Fibroblast of lung (primary cell): ENCODE data around the gene CIB1. TPM values are rescaled to one million over a fixed set of nuclear protein-coding genes. Genes with fewer than 3 reads are reported as not detected.

Experiments used
- DNase-seq, 2 donors: peaks; one replicate each; pipeline versions ENCODE4 v3.0.0 to v3.0.0-alpha.2; 2010; ENCODE audit warnings: low read depth in 2 of 2
- H2AFZ ChIP-seq: 2 replicates; pipeline ENCODE4 v1.5.1; 2012; ENCODE audit warnings: low read length, control low read depth, inconsistent platforms
- H3K27ac ChIP-seq: 2 replicates; pipeline ENCODE4 v1.5.1; 2011; ENCODE audit warnings: low read length, control low read depth; ENCODE audit not compliant: insufficient read depth
- H3K27me3 ChIP-seq: 2 replicates; pipeline ENCODE4 v1.5.1; 2011; ENCODE audit warnings: mild to moderate bottlenecking, low read length; ENCODE audit not compliant: control insufficient read depth, insufficient read depth
- H3K36me3 ChIP-seq: 2 replicates; pipeline ENCODE4 v1.5.1; 2011; ENCODE audit warnings: low read length; ENCODE audit not compliant: control insufficient read depth, insufficient read depth
- H3K4me1 ChIP-seq: 2 replicates; pipeline ENCODE4 v1.5.1; 2011; ENCODE audit warnings: low read length; ENCODE audit not compliant: control insufficient read depth, insufficient read depth; ENCODE audit errors: extremely low read depth
- H3K4me2 ChIP-seq: 2 replicates; pipeline ENCODE4 v1.5.1; 2011; ENCODE audit warnings: low read length, control low read depth; ENCODE audit not compliant: insufficient read depth; ENCODE audit errors: extremely low read depth
- H3K4me3 ChIP-seq, 4 experiments: fragments of 200-600 bp in 1 of 4; sonication (generic) in 1 of 4; replicated peaks in 1 of 4; 2 replicates each; pipeline ENCODE4 v1.5.1; 2011 to 2016; ENCODE audit warnings: low read length in 4 of 4, low read depth in 3 of 4, mild to moderate bottlenecking in 3 of 4, control low read depth in 2 of 4, inconsistent platforms in 1 of 4, mixed read lengths in 1 of 4; ENCODE audit not compliant: insufficient read depth in 1 of 4; ENCODE audit errors: control extremely low read depth in 1 of 4
- H3K79me2 ChIP-seq: 2 replicates; pipeline ENCODE4 v1.5.1; 2012; ENCODE audit warnings: mild to moderate bottlenecking, low read length, inconsistent platforms; ENCODE audit not compliant: control insufficient read depth, insufficient read depth
- H3K9ac ChIP-seq: 2 replicates; pipeline ENCODE4 v1.5.1; 2011; ENCODE audit warnings: mild to moderate bottlenecking, low read length, control low read depth; ENCODE audit not compliant: insufficient read depth
- H3K9me3 ChIP-seq: 2 replicates; pipeline ENCODE4 v1.5.1; 2012; ENCODE audit warnings: low read depth, low read length; ENCODE audit not compliant: control insufficient read depth, insufficient read depth
- H4K20me1 ChIP-seq: 2 replicates; pipeline ENCODE4 v1.5.1; 2011; ENCODE audit warnings: low read length; ENCODE audit not compliant: control insufficient read depth, insufficient read depth; ENCODE audit errors: extremely low read depth
- EZH2 ChIP-seq: IDR thresholded peaks from 2 replicates; pipeline ENCODE4 v1.5.1; 2012; ENCODE audit warnings: low read length, control low read depth, mild to moderate bottlenecking; ENCODE audit errors: missing control alignments
- polyA plus RNA-seq, 2 donors: library from polyadenylated mRNA; depleted of rRNA in 1 of 2; stranded (reverse) in 1 of 2; unstranded in 1 of 2; fragments of >200 nt; gene quantifications; 2 replicates each; pipeline ENCODE4 v1.2.1, GENCODE V29; 2011 to 2012; ENCODE audit warnings: missing spikeins in 1 of 2
- total RNA-seq: library from RNA; depleted of rRNA; stranded (reverse); fragments of >200 nt; gene quantifications from 2 replicates; pipeline ENCODE4 v1.2.1, GENCODE V29; 2014
- TF ChIP-seq, protein P1 (sequence below), 2 donors: IDR thresholded peaks in 1 of 2; conservative IDR thresholded peaks in 1 of 2; 1 replicate in 1 of 2; 2 replicates in 1 of 2; pipeline ENCODE4 v1.5.1; 2011 to 2012; ENCODE audit warnings: low read length in 2 of 2, control low read depth in 1 of 2, inconsistent platforms in 1 of 2, low read depth in 1 of 2, mild to moderate bottlenecking in 1 of 2

Gene CIB1
- total and polyA plus RNA-seq, 2 donors (not counting 1 experiment from before 2014, with no cell fraction given) = 27.7 to 42.7 TPM

DNA sequence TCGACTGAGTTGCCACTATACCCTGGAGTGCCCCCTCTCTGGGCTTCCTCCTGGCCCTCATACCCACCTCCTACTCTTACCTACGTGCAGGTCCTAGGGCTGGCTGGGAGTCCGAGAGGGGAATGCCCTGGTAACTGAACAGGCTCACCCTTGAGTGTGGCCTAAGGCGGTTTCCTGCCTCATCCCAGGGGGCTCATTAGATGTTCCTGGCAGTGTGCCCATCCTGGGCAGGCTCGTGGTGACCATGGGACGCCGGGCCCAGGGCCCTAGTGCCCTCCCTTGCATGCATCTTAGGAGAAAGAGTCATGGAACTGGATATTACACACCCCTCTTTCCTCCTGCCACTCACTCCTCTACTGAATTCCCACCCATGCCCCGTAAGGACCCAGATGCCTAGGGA, 29.8 kb downstream of the CIB1 start:
- Histone ChIP-seq H3K36me3 (no peaks in the 10 kb centered on the region), H3K27ac (no peak overlapping the region), H3K9me3 (no peaks in the 10 kb centered on the region), H3K4me2 (no peak overlapping the region), H3K4me3 (no peak overlapping the region), H4K20me1 (no peaks in the 10 kb centered on the region), H2AFZ (no peak overlapping the region), H3K9ac (no peak overlapping the region), H3K79me2 (no peaks in the 10 kb centered on the region), H3K27me3 (no peaks in the 10 kb centered on the region), H3K4me1 (no peaks in the 10 kb centered on the region)
- no peak for TF ChIP-seq EZH2
- TF ChIP-seq, protein P1, sequence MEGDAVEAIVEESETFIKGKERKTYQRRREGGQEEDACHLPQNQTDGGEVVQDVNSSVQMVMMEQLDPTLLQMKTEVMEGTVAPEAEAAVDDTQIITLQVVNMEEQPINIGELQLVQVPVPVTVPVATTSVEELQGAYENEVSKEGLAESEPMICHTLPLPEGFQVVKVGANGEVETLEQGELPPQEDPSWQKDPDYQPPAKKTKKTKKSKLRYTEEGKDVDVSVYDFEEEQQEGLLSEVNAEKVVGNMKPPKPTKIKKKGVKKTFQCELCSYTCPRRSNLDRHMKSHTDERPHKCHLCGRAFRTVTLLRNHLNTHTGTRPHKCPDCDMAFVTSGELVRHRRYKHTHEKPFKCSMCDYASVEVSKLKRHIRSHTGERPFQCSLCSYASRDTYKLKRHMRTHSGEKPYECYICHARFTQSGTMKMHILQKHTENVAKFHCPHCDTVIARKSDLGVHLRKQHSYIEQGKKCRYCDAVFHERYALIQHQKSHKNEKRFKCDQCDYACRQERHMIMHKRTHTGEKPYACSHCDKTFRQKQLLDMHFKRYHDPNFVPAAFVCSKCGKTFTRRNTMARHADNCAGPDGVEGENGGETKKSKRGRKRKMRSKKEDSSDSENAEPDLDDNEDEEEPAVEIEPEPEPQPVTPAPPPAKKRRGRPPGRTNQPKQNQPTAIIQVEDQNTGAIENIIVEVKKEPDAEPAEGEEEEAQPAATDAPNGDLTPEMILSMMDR (conservative IDR thresholded peaks at IDR 0.05 in 1 of 2, IDR thresholded peaks at IDR 0.05 in 1 of 2; ENCODE audit: low read depth in 1 of 2, low read length in 2 of 2) = no peak
- DNase-seq = no peak

DNA sequence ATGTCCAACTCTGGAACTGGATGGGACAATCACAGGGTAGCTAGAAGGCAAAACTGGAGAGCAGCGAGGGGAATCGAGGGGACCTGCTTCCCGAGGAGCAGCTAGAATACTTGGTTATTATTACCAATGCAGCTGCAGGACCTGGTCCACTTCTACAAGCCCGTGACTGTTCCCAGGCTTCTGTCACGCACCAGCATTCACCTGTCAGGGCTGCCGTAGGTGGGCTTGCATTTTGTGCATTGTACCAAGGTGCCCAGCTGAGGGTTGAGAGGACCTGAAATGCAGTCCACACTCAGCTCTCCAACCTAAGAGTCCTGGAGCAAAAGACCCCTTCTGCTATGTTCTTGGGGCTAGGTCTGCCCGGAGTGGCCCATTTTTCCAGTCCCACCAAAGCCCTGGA, 30.3 kb downstream of the CIB1 start:
- H3K4me2 ChIP-seq = no peak overlapping the region
- TF ChIP-seq EZH2 = no peak
- TF ChIP-seq, protein P1 (conservative IDR thresholded peaks at IDR 0.05 in 1 of 2, IDR thresholded peaks at IDR 0.05 in 1 of 2; ENCODE audit: low read depth in 1 of 2, low read length in 2 of 2) = no peak
- H3K9me3 ChIP-seq = no peaks in the 10 kb centered on the region
- no peak overlapping the region for H2AFZ ChIP-seq
- no peaks in the 10 kb centered on the region for H3K27me3 ChIP-seq
- H3K9ac ChIP-seq = no peak overlapping the region
- no peak overlapping the region for H3K4me3 ChIP-seq
- H3K79me2 ChIP-seq = no peaks in the 10 kb centered on the region
- H3K4me1 ChIP-seq = no peaks in the 10 kb centered on the region
- H3K27ac ChIP-seq = no peak overlapping the region
- no peaks in the 10 kb centered on the region for H4K20me1 ChIP-seq
- no peak for DNase-seq
- no peaks in the 10 kb centered on the region for H3K36me3 ChIP-seq

DNA sequence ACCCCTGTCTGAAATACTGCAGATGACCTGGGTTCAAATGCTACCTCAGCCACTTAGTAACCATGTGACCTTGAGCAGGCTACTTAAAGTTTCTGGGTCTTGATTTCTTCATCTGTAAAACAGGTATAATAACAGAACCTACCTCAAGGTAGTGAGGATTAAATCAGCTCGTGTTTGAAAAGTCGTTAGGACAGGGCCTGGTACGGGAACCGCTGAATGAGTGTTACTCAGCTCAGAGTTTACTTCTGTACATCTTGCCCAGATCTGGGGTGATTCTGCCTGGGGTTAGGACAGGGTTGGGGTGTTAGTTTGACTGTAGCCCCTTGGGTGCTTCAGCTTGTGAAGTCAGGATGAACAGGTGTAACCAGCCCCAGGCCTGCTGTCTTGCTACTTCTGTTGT, 30.8 kb downstream of the CIB1 start:
- Histone ChIP-seq H3K9ac (no peak overlapping the region), H2AFZ (no peak overlapping the region), H3K9me3 (no peaks in the 10 kb centered on the region), H3K27me3 (no peaks in the 10 kb centered on the region), H3K4me1 (no peaks in the 10 kb centered on the region), H4K20me1 (no peaks in the 10 kb centered on the region), H3K4me2 (no peak overlapping the region), H3K4me3 (no peak overlapping the region), H3K36me3 (no peaks in the 10 kb centered on the region), H3K79me2 (no peaks in the 10 kb centered on the region), H3K27ac (no peak overlapping the region)
- TF ChIP-seq, protein P1 (conservative IDR thresholded peaks at IDR 0.05 in 1 of 2, IDR thresholded peaks at IDR 0.05 in 1 of 2; ENCODE audit: low read depth in 1 of 2, low read length in 2 of 2) = no peak
- no peak for TF ChIP-seq EZH2
- no peak for DNase-seq
